ENCODE measurements around the gene HSBP1.

DNA sequence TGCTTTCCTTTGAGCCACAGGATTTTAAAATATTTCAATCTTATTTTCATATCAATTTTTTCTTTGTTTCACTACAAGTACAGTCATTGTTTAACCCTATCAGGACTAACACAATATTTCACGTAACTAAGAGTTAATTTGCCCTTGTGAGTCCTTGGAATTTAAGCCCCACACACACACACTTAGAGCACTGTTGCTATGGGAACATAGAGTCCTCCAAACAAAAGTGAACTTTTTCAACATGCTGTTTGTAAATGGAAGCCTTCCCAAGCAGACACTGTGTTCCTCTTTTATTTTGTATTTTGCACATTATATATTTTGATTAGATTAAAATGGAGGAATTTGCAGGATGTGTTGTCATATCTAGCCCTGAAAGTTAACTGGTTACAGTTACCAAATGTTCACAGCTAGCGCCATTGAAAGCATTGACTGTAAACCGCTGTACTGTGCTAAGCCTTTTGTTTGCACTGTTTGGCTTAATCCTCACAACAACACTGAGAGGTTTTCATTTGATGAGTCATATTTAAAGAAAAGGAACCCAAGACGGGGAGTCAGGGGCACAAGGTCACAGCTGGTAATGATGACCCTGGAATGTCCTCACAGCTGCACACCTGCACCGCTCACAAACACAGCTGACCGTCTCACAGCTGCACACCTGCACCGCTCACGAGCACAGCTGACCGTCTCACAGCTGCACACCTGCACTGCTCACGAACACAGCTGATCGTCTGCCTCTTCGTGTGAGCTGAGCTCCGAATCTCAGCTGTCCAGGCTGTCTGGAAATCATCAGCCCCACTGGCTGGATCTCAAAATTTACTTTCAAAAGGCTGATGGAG is 6.3 kb downstream of the HSBP1 start:
- TF ChIP-seq, protein P1, sequence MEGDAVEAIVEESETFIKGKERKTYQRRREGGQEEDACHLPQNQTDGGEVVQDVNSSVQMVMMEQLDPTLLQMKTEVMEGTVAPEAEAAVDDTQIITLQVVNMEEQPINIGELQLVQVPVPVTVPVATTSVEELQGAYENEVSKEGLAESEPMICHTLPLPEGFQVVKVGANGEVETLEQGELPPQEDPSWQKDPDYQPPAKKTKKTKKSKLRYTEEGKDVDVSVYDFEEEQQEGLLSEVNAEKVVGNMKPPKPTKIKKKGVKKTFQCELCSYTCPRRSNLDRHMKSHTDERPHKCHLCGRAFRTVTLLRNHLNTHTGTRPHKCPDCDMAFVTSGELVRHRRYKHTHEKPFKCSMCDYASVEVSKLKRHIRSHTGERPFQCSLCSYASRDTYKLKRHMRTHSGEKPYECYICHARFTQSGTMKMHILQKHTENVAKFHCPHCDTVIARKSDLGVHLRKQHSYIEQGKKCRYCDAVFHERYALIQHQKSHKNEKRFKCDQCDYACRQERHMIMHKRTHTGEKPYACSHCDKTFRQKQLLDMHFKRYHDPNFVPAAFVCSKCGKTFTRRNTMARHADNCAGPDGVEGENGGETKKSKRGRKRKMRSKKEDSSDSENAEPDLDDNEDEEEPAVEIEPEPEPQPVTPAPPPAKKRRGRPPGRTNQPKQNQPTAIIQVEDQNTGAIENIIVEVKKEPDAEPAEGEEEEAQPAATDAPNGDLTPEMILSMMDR (IDR thresholded peaks at IDR 0.05), result no peak
- TF ChIP-seq POLR2AphosphoS5 (IDR thresholded peaks at IDR 0.05) (no peak), POLR2A (IDR thresholded peaks at IDR 0.05) (no peak)
